GM12878 (cell line): ENCODE results near the gene FERMT2. TPM values are rescaled to one million over a fixed set of nuclear protein-coding genes. Genes with fewer than 3 reads are reported as not detected.

Source experiments
- ATAC-seq: fragments of 200-7000 bp; cut with Tn5 transposase; 3 replicates; pipeline ENCODE4 v1.9.1; 2020; ENCODE audit warnings: mild to moderate bottlenecking, moderate library complexity
- BruUV-seq: library from RNA; stranded (reverse); fragments of 400-500 nt; replicated peaks from 2 replicates; lab custom pipeline; 2021; lab: Mats Ljungman, UMichigan
- CTCF ChIA-PET: fragments of 300-600 bp; sonication (Branson Sonifier 250); formaldehyde crosslinking; extraction: SDS; loops from one replicate; lab custom pipeline; 2021; ENCODE audit warnings: inconsistent platforms; lab: Yijun Ruan, JAX
- POLR2A ChIA-PET: fragments of 350-600 bp; formaldehyde crosslinking; extraction: SDS; loops from one replicate; lab custom pipeline; 2021; ENCODE audit warnings: inconsistent platforms; lab: Charles Lee
- RAD21 ChIA-PET: fragments of 300-600 bp; sonication (Branson Sonifier 250); formaldehyde crosslinking; loops from one replicate; lab custom pipeline; 2023; ENCODE audit warnings: antibody characterized with exemption; ENCODE audit not compliant: unreplicated experiment; lab: Charles Lee
- SMC1A ChIA-PET: fragments of 300-600 bp; sonication (Branson Sonifier 250); formaldehyde crosslinking; loops from one replicate; lab custom pipeline; 2023; ENCODE audit not compliant: unreplicated experiment, uncharacterized antibody; lab: Charles Lee
- DNase-seq: peaks from one replicate; pipeline ENCODE4 v3.0.0-alpha.2; 2011; ENCODE audit warnings: low read depth, low spot score
- FAIRE-seq: peaks from 3 replicates; lab custom pipeline; 2011; peaks lifted over from hg19 to GRCh38; lab: Jason Lieb, UNC
- H2AFZ ChIP-seq: 2 replicates; pipeline ENCODE4 v1.6.0; 2011; ENCODE audit warnings: low read depth, low read length, control low read depth; ENCODE audit not compliant: control insufficient read depth
- H3K27ac ChIP-seq: 2 replicates; pipeline ENCODE4 v1.5.1; 2011; ENCODE audit warnings: control low read depth; ENCODE audit not compliant: control insufficient read depth, insufficient read depth
- H3K27me3 ChIP-seq, 2 experiments: replicated peaks in 1 of 2; 2 replicates each; pipeline versions ENCODE4 v1.6.0 to v1.6.1; 2011; ENCODE audit warnings: low read length in 1 of 2; ENCODE audit not compliant: control insufficient read depth in 2 of 2, insufficient read depth in 2 of 2
- H3K36me3 ChIP-seq, 2 experiments: 2 replicates each; pipeline ENCODE4 v1.5.1; 2011; ENCODE audit warnings: low read length in 1 of 2; ENCODE audit not compliant: control insufficient read depth in 2 of 2, insufficient read depth in 2 of 2
- H3K4me1 ChIP-seq: 2 replicates; pipeline ENCODE4 v1.6.1; 2011; ENCODE audit warnings: mild to moderate bottlenecking, low read length, moderate library complexity, mixed read lengths; ENCODE audit not compliant: control insufficient read depth, insufficient read depth
- H3K4me2 ChIP-seq: 2 replicates; pipeline ENCODE4 v1.6.0; 2011; ENCODE audit warnings: control low read depth; ENCODE audit not compliant: control insufficient read depth, insufficient read depth
- H3K4me3 ChIP-seq: fragments of 200-600 bp; sonication (generic); 2 replicates; pipeline ENCODE4 v1.5.1; 2016
- H3K79me2 ChIP-seq: 2 replicates; pipeline ENCODE4 v1.6.0; 2011; ENCODE audit warnings: low read length; ENCODE audit not compliant: control insufficient read depth, insufficient read depth
- H3K9ac ChIP-seq: 2 replicates; pipeline ENCODE4 v1.8.0; 2011; ENCODE audit warnings: low read length, control low read depth, mixed read lengths; ENCODE audit not compliant: control insufficient read depth, insufficient read depth
- H3K9me3 ChIP-seq: replicated peaks from 3 replicates; pipeline ENCODE4 v1.5.1; 2011; ENCODE audit warnings: mild to moderate bottlenecking, low read length; ENCODE audit not compliant: control insufficient read depth, insufficient read depth
- H4K20me1 ChIP-seq: 2 replicates; pipeline ENCODE4 v1.6.0; 2011; ENCODE audit not compliant: control insufficient read depth, insufficient read depth
- ATF3 ChIP-seq: IDR thresholded peaks from 2 replicates; pipeline ENCODE4 v1.6.1; 2011; ENCODE audit warnings: low read depth, mild to moderate bottlenecking, low read length, moderate library complexity, borderline replicate concordance; ENCODE audit errors: extremely low read depth
- BHLHE40 ChIP-seq, 2 experiments: fragments of 450-650 bp in 1 of 2; IDR thresholded peaks; 2 replicates each; pipeline ENCODE4 v1.6.1; 2011 to 2017; ENCODE audit warnings: low read depth in 2 of 2, borderline replicate concordance in 1 of 2, improper control_type of control experiment in 1 of 2, low read length in 1 of 2, mild to moderate bottlenecking in 1 of 2
- GATAD2B ChIP-seq: fragments of 450-650 bp; conservative IDR thresholded peaks from 2 replicates; pipeline ENCODE4 v1.6.1; 2017; ENCODE audit warnings: low read depth, mild to moderate bottlenecking, moderate library complexity
- HDAC2 ChIP-seq: fragments of 200-600 bp; sonication (generic); IDR thresholded peaks from 2 replicates; pipeline ENCODE4 v1.6.1; 2017
- MYB ChIP-seq: fragments of 150-350 bp; IDR thresholded peaks from 2 replicates; pipeline ENCODE4 v1.6.1; 2014; ENCODE audit warnings: mild to moderate bottlenecking, low read depth, low read length, borderline replicate concordance
- NFIC ChIP-seq: IDR thresholded peaks from 2 replicates; pipeline ENCODE4 v1.6.1; 2012; ENCODE audit warnings: low read depth, mild to moderate bottlenecking, inconsistent platforms, low read length, moderate library complexity
- NR2C2 ChIP-seq: IDR thresholded peaks from 2 replicates; pipeline ENCODE4 v1.6.1; 2011; ENCODE audit warnings: borderline replicate concordance, low read depth; ENCODE audit not compliant: control insufficient read depth, insufficient read length
- PKNOX1 ChIP-seq: fragments of 450-650 bp; IDR thresholded peaks from 2 replicates; pipeline ENCODE4 v1.6.1; 2016; ENCODE audit warnings: mild to moderate bottlenecking
- RB1 ChIP-seq: fragments of 450-650 bp; formaldehyde crosslinking; IDR thresholded peaks from 2 replicates; pipeline ENCODE4 v1.6.1; 2017; ENCODE audit warnings: mild to moderate bottlenecking, borderline replicate concordance
- REST ChIP-seq: IDR thresholded peaks from 2 replicates; pipeline ENCODE4 v1.6.1; 2012; ENCODE audit warnings: mild to moderate bottlenecking, low read depth, low read length
- STAT3 ChIP-seq: IDR thresholded peaks from 2 replicates; pipeline ENCODE4 v1.6.1; 2011; ENCODE audit warnings: low read depth, low read length, improper control_type of control experiment
- TBL1XR1 ChIP-seq: IDR thresholded peaks from 2 replicates; pipeline ENCODE4 v1.6.1; 2012; ENCODE audit warnings: low read depth, low read length, improper control_type of control experiment
- ZNF24 ChIP-seq: fragments of 450-650 bp; IDR thresholded peaks from 2 replicates; pipeline ENCODE4 v1.6.1; 2017; ENCODE audit warnings: antibody characterized with exemption, mild to moderate bottlenecking
- WGBS: methylation state at CpG from one replicate; pipeline ENCODE4 v1.1.6; 2016; ENCODE audit warnings: low lambda C conversion rate; ENCODE audit not compliant: insufficient replicate concordance, insufficient coverage; ENCODE audit errors: missing lambda C conversion rate; 5-methylcytosine and 5-hydroxymethylcytosine counted together
- in situ Hi-C: fragments of 300-500 bp; cut with MboI; formaldehyde crosslinking; loops from 9 replicates; pipeline ENCODE4 v1.14.3; 2018; ENCODE audit warnings: mixed read lengths
- intact Hi-C: fragments of 100-400 bp; cut with micrococcal nuclease; formaldehyde crosslinking; loops from one replicate; pipeline ENCODE4 v1.14.2; 2022; ENCODE audit not compliant: unreplicated experiment
- polyA plus RNA-seq, 11 experiments: library from polyadenylated mRNA; depleted of rRNA in 4 of 11; unstranded in 6 of 11; stranded (reverse) in 5 of 11; fragments of >200 nt; fragmentation: Nextera tagmentation in 4 of 11; fragmentation: Illumina TruSeq in 1 of 11; extraction: Ambion mirVana in 4 of 11; extraction: Trizol in 1 of 11; gene quantifications; 1 replicate in 1 of 11; 2 replicates in 10 of 11; pipeline versions ENCODE4 v1.2.1 to v1.2.3, GENCODE V29; 2011 to 2016; ENCODE audit warnings: inconsistent platforms in 2 of 11, missing spikeins in 2 of 11, low read depth in 1 of 11
- total RNA-seq, 4 experiments: library from RNA; depleted of rRNA in 3 of 4; stranded (reverse); fragments of >200 nt in 3 of 4; fragmentation: Illumina TruSeq in 1 of 4; extraction: Trizol in 1 of 4; gene quantifications; 2 replicates each; pipeline versions ENCODE4 v1.2.1 to v1.2.3, GENCODE V29; 2013 to 2021
- TF ChIP-seq, protein P1 (sequence below): IDR thresholded peaks from 2 replicates; pipeline ENCODE4 v1.6.1; 2012; ENCODE audit warnings: low read length, inconsistent platforms
- TF ChIP-seq, protein P2 (sequence below): fragments of 450-650 bp; IDR thresholded peaks from 2 replicates; pipeline ENCODE4 v1.6.1; 2017; ENCODE audit warnings: mild to moderate bottlenecking, low read depth, inconsistent platforms; ENCODE audit not compliant: poor library complexity, severe bottlenecking

Gene FERMT2
- total and polyA plus RNA-seq, 10 of the 15 experiments (the other 5 are each of a cell fraction or from before 2014, with no cell fraction given), result 4.9 to 35.5 (median 19.5) TPM

DNA sequence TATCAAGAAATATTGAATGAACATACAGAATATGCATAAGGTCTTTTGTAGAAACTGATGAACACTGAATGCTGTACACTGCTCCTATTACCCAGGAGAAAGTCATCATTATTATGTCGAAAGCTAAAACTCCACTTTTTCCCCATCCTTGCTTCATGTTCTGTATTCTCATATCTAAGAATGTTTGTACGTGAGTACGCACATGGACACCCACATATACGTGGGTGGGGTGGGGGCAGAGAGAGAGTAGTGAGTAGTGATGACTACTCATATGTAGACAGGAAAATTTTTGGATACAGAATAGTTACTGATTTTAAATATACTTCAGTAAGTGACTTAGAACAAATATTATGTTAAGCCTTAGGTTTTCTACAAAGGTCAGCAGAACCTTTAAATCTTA, 75.1 kb downstream of the FERMT2 start:
- RAD21 ChIA-PET, result no interaction called here
- TF ChIP-seq GATAD2B (no peak), PKNOX1 (no peak), NR2C2 (no peak), MYB (no peak), RB1 (no peak), STAT3 (no peak), ZNF24 (no peak), NFIC (no peak), BHLHE40 (IDR thresholded peaks at IDR 0.05; ENCODE audit: borderline replicate concordance in 1 of 2, low read depth in 2 of 2, low read length in 1 of 2) (no peak), ATF3 (no peak), HDAC2 (no peak), TBL1XR1 (no peak), REST (no peak)
- TF ChIP-seq, protein P1, sequence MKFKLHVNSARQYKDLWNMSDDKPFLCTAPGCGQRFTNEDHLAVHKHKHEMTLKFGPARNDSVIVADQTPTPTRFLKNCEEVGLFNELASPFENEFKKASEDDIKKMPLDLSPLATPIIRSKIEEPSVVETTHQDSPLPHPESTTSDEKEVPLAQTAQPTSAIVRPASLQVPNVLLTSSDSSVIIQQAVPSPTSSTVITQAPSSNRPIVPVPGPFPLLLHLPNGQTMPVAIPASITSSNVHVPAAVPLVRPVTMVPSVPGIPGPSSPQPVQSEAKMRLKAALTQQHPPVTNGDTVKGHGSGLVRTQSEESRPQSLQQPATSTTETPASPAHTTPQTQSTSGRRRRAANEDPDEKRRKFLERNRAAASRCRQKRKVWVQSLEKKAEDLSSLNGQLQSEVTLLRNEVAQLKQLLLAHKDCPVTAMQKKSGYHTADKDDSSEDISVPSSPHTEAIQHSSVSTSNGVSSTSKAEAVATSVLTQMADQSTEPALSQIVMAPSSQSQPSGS, result no peak
- TF ChIP-seq, protein P2, sequence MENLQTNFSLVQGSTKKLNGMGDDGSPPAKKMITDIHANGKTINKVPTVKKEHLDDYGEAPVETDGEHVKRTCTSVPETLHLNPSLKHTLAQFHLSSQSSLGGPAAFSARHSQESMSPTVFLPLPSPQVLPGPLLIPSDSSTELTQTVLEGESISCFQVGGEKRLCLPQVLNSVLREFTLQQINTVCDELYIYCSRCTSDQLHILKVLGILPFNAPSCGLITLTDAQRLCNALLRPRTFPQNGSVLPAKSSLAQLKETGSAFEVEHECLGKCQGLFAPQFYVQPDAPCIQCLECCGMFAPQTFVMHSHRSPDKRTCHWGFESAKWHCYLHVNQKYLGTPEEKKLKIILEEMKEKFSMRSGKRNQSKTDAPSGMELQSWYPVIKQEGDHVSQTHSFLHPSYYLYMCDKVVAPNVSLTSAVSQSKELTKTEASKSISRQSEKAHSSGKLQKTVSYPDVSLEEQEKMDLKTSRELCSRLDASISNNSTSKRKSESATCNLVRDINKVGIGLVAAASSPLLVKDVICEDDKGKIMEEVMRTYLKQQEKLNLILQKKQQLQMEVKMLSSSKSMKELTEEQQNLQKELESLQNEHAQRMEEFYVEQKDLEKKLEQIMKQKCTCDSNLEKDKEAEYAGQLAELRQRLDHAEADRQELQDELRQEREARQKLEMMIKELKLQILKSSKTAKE, result no peak

More for the DNA sequence above, 75.1 kb downstream of the FERMT2 start:
- Histone ChIP-seq H4K20me1 (no peaks in the 10 kb centered on the region), H3K79me2 (no peaks in the 10 kb centered on the region), H3K4me2 (no peak overlapping the region), H3K27ac (no peak overlapping the region), H3K27me3 (no peaks in the 10 kb centered on the region), H3K36me3 (no peaks in the 10 kb centered on the region), H3K9me3 (no peaks in the 10 kb centered on the region), H3K4me1 (no peaks in the 10 kb centered on the region), H2AFZ (no peak overlapping the region), H3K4me3 (no peak overlapping the region), H3K9ac (no peak overlapping the region)
- DNase-seq (no peak), ATAC-seq (no peak), FAIRE-seq (no peak)
- 79% methylated on average over 4 of the region's 4 CpGs for WGBS
- BruUV-seq, result no TSS peak
- intact Hi-C loops, result no loop called here
- ChIA-PET CTCF (no interaction called here), POLR2A (no interaction called here), SMC1A (no interaction called here)
- in situ Hi-C loops, result no loop called here
